ENCODE data around the gene TCF7L2.

DNA sequence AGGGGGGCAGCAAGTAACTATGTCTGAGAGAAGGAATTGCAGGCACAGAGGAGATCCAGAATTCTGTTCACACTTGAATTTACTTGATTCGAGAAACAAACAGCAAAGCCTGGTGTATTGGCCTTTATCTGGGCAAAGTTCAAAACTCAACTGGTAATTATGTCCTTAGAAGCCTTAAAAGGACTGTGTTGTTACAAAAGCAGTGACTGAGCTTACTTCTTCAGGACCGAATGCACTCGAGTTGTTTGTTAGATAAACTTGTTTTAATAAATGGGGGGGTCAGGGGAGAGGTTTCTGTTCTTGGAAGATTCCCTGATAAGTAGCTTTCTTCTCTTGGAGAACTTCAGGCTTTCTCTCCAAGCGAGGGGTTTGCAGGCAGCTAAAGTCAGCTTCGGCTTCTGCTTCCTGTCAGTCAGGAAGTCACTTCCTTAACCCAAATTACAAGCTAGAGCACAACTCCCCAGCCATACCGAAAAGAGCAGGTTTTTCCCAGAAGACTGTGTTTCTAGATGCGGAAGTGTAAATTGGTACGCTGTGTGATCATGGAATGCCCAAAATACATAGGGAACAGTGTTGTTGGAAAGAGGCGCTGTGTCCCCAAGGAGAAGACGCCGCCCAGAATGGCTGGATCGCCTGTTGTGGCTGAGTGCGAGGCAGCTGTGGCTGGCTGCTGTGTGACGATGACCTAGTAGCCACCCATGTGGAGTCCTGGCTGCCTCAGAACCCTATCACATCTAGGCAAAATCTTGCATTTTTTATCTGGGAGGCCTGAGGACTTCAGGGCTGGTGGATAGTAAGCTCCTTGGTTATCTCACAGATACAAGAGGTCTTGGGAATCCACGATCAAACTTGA, 110.4 kb downstream of the TCF7L2 start:
- no peak for TF ChIP-seq POLR2AphosphoS5 (IDR thresholded peaks at IDR 0.05)
- TF ChIP-seq, protein P1, sequence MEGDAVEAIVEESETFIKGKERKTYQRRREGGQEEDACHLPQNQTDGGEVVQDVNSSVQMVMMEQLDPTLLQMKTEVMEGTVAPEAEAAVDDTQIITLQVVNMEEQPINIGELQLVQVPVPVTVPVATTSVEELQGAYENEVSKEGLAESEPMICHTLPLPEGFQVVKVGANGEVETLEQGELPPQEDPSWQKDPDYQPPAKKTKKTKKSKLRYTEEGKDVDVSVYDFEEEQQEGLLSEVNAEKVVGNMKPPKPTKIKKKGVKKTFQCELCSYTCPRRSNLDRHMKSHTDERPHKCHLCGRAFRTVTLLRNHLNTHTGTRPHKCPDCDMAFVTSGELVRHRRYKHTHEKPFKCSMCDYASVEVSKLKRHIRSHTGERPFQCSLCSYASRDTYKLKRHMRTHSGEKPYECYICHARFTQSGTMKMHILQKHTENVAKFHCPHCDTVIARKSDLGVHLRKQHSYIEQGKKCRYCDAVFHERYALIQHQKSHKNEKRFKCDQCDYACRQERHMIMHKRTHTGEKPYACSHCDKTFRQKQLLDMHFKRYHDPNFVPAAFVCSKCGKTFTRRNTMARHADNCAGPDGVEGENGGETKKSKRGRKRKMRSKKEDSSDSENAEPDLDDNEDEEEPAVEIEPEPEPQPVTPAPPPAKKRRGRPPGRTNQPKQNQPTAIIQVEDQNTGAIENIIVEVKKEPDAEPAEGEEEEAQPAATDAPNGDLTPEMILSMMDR (IDR thresholded peaks at IDR 0.05; ENCODE audit: poor library complexity, severe bottlenecking): no peak
- TF ChIP-seq, protein P2, sequence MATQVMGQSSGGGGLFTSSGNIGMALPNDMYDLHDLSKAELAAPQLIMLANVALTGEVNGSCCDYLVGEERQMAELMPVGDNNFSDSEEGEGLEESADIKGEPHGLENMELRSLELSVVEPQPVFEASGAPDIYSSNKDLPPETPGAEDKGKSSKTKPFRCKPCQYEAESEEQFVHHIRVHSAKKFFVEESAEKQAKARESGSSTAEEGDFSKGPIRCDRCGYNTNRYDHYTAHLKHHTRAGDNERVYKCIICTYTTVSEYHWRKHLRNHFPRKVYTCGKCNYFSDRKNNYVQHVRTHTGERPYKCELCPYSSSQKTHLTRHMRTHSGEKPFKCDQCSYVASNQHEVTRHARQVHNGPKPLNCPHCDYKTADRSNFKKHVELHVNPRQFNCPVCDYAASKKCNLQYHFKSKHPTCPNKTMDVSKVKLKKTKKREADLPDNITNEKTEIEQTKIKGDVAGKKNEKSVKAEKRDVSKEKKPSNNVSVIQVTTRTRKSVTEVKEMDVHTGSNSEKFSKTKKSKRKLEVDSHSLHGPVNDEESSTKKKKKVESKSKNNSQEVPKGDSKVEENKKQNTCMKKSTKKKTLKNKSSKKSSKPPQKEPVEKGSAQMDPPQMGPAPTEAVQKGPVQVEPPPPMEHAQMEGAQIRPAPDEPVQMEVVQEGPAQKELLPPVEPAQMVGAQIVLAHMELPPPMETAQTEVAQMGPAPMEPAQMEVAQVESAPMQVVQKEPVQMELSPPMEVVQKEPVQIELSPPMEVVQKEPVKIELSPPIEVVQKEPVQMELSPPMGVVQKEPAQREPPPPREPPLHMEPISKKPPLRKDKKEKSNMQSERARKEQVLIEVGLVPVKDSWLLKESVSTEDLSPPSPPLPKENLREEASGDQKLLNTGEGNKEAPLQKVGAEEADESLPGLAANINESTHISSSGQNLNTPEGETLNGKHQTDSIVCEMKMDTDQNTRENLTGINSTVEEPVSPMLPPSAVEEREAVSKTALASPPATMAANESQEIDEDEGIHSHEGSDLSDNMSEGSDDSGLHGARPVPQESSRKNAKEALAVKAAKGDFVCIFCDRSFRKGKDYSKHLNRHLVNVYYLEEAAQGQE (IDR thresholded peaks at IDR 0.05; ENCODE audit: borderline replicate concordance): no peak
- no peak for TF ChIP-seq SMC3 (conservative IDR thresholded peaks at IDR 0.05; ENCODE audit: poor library complexity)
- TF ChIP-seq EP300 (conservative IDR thresholded peaks at IDR 0.05; ENCODE audit: poor library complexity, severe bottlenecking): no peak
- TF ChIP-seq RAD21 (conservative IDR thresholded peaks at IDR 0.05): no peak
- no peak for TF ChIP-seq EZH2 (IDR thresholded peaks at IDR 0.05; ENCODE audit: borderline replicate concordance, insufficient read depth, low read length, poor library complexity, severe bottlenecking)
- TF ChIP-seq MXI1 (conservative IDR thresholded peaks at IDR 0.05; ENCODE audit: poor library complexity, severe bottlenecking): no peak
